Activated CD4-positive, alpha-beta T cell treated with anti-CD3 and anti-CD28 coated beads for 24 hours (primary cell): ENCODE measurements around the gene DLX1.
"Not testable (repeated sequence)": the region's sequence is repeated elsewhere in the genome, so short reads cannot be mapped to it uniquely, and the experiment has no call there.

ENCODE experiments used
- DNase-seq, 2 donors: peaks; one replicate each; pipeline ENCODE4 v3.0.0-alpha.2; 2020; ENCODE audit warnings: low read depth in 2 of 2

DLX1 gene

DNA sequence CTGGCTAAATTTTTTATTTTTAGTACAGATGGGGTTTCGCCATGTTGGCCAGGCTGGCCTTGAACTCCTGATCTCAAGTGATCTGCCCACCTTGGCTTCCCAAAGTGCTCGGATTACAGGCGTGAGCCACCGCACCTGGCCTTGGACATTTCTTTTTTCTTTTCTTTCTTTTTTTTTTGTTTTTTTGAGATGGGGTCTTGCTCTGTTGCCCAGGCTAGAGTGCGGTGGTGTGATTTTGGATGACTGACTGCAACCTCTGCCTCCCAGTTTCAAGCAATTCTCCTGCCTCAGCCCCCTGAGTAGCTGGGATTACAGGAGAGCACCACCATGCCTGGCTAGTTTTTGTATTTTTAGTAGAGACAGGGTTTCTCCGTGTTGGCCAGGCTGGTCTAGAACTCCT lies 28.9 kb downstream of the DLX1 start:
- DNase-seq = not testable (repeated sequence)

- DNase-seq = no peak
Measured at GRCh38 chr2:172114579-172114978, 29.3 kb downstream of the DLX1 start.

- no peak for DNase-seq
Measured at GRCh38 chr2:172116107-172116506, 30.8 kb downstream of the DLX1 start.

GRCh38 chr2:172119089-172119488 lies 33.8 kb downstream of the DLX1 start:
- no peak for DNase-seq

DNA sequence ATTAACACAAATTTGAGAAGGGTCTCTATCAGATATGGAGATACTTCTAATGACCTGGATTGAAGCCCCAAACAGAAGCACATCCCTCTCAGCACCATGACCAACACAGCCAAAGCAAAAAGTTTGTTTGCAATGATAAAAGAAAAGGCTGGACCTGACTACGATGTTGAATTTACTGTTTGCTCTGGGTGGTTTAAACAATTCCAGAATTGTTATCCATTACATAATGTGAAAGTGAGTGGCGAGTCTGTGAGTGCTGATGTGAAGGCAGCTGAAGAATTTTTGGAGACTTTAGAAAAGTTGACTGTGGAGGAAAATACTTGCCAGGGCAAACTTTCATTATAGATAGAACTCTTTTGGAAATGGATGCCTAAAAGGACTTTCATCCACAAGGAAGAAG lies 34.8 kb downstream of the DLX1 start:
- no peak for DNase-seq

- DNase-seq = no peak
Measured at GRCh38 chr2:172128484-172128883, 43.2 kb downstream of the DLX1 start.

DNA sequence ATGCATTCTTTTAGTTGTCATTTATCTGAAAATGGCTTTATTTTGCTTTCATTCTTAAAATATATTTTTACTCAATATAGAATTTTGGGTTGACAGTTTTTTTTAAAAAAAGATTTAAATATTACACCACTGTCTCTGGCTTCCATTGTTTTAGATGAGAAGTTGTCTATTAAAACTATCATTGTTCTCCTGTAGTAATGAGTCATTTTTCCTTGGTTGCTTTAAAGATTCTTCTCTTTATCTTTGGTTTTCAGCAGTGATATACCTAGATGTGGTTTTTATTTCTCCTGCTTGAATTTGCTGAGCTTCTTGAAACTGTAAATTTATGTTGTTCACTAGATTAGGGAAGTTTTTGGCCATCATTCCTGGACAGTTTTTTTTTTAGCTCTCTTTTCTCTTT lies 44.1 kb downstream of the DLX1 start:
- DNase-seq = no peak

DNA sequence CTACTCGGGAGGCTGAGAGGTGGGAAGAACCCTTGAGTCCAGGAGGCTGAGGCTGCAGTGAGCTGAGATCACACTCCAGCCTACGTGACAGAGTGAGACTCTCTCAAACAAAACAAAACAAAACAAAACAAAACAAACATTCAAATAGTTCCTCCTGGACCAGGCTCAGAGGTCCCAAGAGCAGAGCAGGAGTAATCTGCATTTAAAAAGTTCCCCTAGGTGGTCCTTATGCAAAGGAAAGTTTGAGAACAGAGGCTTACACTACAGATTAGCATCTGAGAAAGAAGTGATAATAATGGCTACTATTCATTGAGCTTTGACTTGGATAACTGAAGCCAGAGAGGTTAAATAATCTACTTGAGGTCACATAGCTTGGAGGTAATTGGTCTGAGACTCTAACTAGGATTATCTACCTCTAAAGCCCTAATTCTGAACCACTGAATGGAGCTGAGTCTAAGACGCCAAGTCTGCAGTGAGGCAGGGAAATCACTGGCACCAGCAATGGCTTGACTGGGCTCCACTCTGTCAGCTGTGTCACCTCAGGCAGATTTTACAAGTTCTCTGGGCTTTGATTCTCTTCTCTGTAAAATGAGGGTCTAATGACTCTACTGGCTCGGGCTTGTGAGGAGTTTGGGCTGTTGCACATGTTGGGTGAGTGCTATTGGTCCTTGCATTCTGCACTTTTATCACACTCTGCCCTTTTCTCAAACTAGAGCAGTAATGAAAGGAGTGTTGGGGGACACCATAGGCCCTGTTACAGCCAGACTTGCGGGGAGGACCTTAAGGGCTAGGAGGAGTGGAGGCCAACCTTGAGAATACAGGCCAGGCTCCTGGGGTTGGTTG lies 46.6 kb downstream of the DLX1 start:
- DNase-seq = no peak

GRCh38 chr2:172134270-172134669 lies 49.0 kb downstream of the DLX1 start:
- no peak for DNase-seq

DNA sequence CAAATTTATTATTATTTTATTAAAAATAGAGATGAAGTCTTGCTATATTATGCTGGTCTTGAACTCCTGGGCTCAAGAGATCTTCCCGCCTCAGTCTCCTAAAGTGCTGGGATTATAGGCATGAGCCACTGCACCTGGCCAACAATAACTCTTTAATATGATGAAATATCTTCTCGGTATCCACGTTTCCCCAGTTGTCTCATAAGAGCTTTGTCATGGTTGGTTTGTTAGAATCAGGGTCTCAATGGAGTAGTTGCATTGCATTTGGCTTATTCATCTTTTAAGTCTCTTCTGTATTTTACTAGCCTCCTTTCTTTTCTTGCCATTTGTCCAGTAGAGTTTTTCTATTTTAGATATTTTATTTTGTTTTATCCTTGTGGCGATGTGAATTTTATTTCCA lies 50.1 kb downstream of the DLX1 start:
- DNase-seq = no peak

- DNase-seq = no peak
Measured at GRCh38 chr2:172137109-172137508, 51.8 kb downstream of the DLX1 start.

DNA sequence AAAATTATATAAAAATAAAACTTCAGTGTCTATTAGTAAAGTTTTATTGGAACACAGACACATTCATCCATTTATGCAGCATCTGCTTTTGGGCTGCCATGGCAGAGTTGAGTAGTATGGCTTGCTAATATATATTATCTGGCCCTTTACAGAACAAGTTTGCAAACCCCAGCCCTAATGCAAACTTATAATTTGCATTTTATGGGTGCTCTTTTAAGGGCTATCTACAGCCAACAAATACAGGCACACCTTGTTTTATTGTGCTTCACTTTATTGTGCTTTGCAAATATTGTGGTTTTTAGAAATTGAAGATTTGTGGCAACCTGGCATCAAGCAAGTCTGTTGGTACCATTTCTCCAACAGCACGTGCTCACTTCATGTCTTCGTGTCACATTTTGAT lies 52.6 kb downstream of the DLX1 start:
- DNase-seq = no peak

DNA sequence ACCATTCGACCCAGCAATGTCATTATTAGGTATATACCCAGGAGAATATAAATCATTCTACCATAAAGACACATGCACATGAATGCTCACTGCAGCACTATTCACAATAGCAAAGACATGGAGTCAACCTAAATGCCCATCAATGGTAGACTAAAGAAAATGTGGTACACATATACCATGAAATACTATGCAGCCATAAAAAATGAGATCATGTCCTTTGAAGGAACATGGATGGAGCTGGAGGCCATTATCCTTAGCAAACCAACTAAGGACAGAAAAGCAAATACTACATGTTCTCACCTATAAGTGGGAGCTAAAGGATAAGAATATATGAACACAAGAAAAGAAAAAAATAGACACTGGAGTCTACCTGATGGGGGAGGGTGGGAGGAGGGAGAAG lies 53.4 kb downstream of the DLX1 start:
- not testable (repeated sequence) for DNase-seq
